Left lung (tissue), 10 donors: ENCODE results near the gene CDK5RAP1. TPM values are rescaled to one million over a fixed set of nuclear protein-coding genes. Genes with fewer than 3 reads are reported as not detected.

ENCODE experiments used
- ATAC-seq: fragments of 200-7000 bp; cut with Tn5 transposase; one replicate; pipeline ENCODE4 v1.9.1; 2020; ENCODE audit warnings: moderate library complexity
- DNase-seq, 4 donors: peaks; one replicate each; pipeline ENCODE4 v3.0.0-alpha.2; 2013 to 2020
- H3K27ac ChIP-seq, 2 donors: fragments of 200-600 bp; sonication (generic) in 1 of 2; one replicate each; pipeline versions ENCODE4 v1.5.0 to v1.8.0; 2020 to 2021
- H3K27me3 ChIP-seq, 2 donors: fragments of 200-600 bp; sonication (generic) in 1 of 2; one replicate each; pipeline versions ENCODE4 v1.5.0 to v1.8.0; 2020 to 2021
- H3K36me3 ChIP-seq, 2 donors: fragments of 200-600 bp; sonication (generic) in 1 of 2; one replicate each; pipeline versions ENCODE4 v1.5.0 to v1.8.0; 2020 to 2021
- H3K4me1 ChIP-seq, 2 donors: fragments of 200-600 bp; one replicate each; pipeline ENCODE4 v1.8.0; 2021
- H3K4me3 ChIP-seq, 2 donors: fragments of 200-600 bp; sonication (generic) in 1 of 2; one replicate each; pipeline versions ENCODE4 v1.5.0 to v1.8.0; 2020 to 2021; ENCODE audit warnings: mild to moderate bottlenecking in 1 of 2
- H3K9me3 ChIP-seq, 2 donors: fragments of 200-600 bp; sonication (generic) in 1 of 2; one replicate each; pipeline versions ENCODE4 v1.5.0 to v1.8.0; 2020 to 2021
- CTCF ChIP-seq, 2 donors: fragments of 200-600 bp; sonication (generic) in 1 of 2; IDR thresholded peaks; one replicate each; pipeline versions ENCODE4 v1.5.0 to v1.8.0; 2021; ENCODE audit warnings: antibody characterized with exemption in 2 of 2
- intact Hi-C, 2 donors: fragments of 100-400 bp; cut with DNase I; formaldehyde crosslinking; loops; one replicate each; pipeline versions ENCODE4 v1.11.2 to v1.14.2; 2022
- polyA plus RNA-seq, 6 donors: library from polyadenylated mRNA; unstranded; fragments of 120-200 nt; gene quantifications; one replicate each; pipeline ENCODE4 v1.2.1, GENCODE V29; 2013; ENCODE audit not compliant: insufficient read length in 6 of 6
- total RNA-seq, 2 donors: library from RNA; stranded (reverse); fragmentation: NEBNext Ultra II Directional; extraction: Animal tissue kit (Norgen Biotek cat#: 25700); gene quantifications; one replicate each; pipeline ENCODE4 v1.2.1, GENCODE V29; 2021
- donor health status: DM: no; HTN: yes; CAD: no.
- donor health status: DM: no; HTN: no; CAD: no.

The CDK5RAP1 gene
- total and polyA plus RNA-seq, 8 donors, result 20.9 to 44.3 (median 37.1) TPM

- Histone ChIP-seq H3K4me3 (no peak overlapping the region), H3K9me3 (no peaks in the 10 kb centered on the region), H3K27me3 (peaks cover 0 to 45% of the 10 kb centered on the region in 2 donors), H3K36me3 (no peaks in the 10 kb centered on the region), H3K4me1 (no peaks in the 10 kb centered on the region), H3K27ac (no peak overlapping the region)
- no peak for ATAC-seq
- intact Hi-C loops, result no loop called here
- TF ChIP-seq CTCF (IDR thresholded peaks at IDR 0.05), result no peak
- no peak for DNase-seq
Measured at GRCh38 chr20:33328157-33329137, 72.9 kb downstream of the CDK5RAP1 start.

GRCh38 chr20:33325350-33325749 lies 76.0 kb downstream of the CDK5RAP1 start:
- H3K9me3 ChIP-seq, result no peaks in the 10 kb centered on the region
- peaks cover 0 to 34% of the 10 kb centered on the region in 2 donors for H3K27me3 ChIP-seq
- H3K36me3 ChIP-seq, result no peaks in the 10 kb centered on the region
- intact Hi-C loops, result no loop called here
- ATAC-seq (no peak), DNase-seq (no peak)
- H3K4me1 ChIP-seq, result no peaks in the 10 kb centered on the region
- H3K27ac ChIP-seq, result no peak overlapping the region
- no peak for TF ChIP-seq CTCF (IDR thresholded peaks at IDR 0.05)
- H3K4me3 ChIP-seq, result no peak overlapping the region

- Histone ChIP-seq H3K36me3 (no peaks in the 10 kb centered on the region), H3K27me3 (peaks cover 0 to 37% of the 10 kb centered on the region in 2 donors), H3K9me3 (no peaks in the 10 kb centered on the region), H3K4me1 (no peaks in the 10 kb centered on the region), H3K27ac (no peak overlapping the region), H3K4me3 (no peak overlapping the region)
- DNase-seq, result no peak
- TF ChIP-seq CTCF (IDR thresholded peaks at IDR 0.05), result no peak
- no peak for ATAC-seq
- intact Hi-C loops, result no loop called here
Measured at GRCh38 chr20:33323236-33323635, 78.1 kb downstream of the CDK5RAP1 start.

GRCh38 chr20:33322456-33322855 lies 78.9 kb downstream of the CDK5RAP1 start:
- TF ChIP-seq CTCF (IDR thresholded peaks at IDR 0.05), result no peak
- H3K36me3 ChIP-seq, result no peaks in the 10 kb centered on the region
- ATAC-seq (no peak), DNase-seq (no peak)
- no peak overlapping the region for H3K27ac ChIP-seq
- H3K4me1 ChIP-seq, result no peaks in the 10 kb centered on the region
- intact Hi-C loops, result no loop called here
- H3K27me3 ChIP-seq, result peaks cover 0 to 38% of the 10 kb centered on the region in 2 donors
- no peaks in the 10 kb centered on the region for H3K9me3 ChIP-seq
- H3K4me3 ChIP-seq, result no peak overlapping the region

GRCh38 chr20:33320006-33320405 lies 81.3 kb downstream of the CDK5RAP1 start:
- intact Hi-C loops, result no loop called here

More at GRCh38 chr20:33320006-33320405, 81.3 kb downstream of the CDK5RAP1 start:
- no peak for TF ChIP-seq CTCF (IDR thresholded peaks at IDR 0.05)
- no peaks in the 10 kb centered on the region for H3K36me3 ChIP-seq
- no peak overlapping the region for H3K4me3 ChIP-seq
- H3K4me1 ChIP-seq, result no peaks in the 10 kb centered on the region
- peaks cover 0 to 33% of the 10 kb centered on the region in 2 donors for H3K27me3 ChIP-seq
- no peak overlapping the region for H3K27ac ChIP-seq
- ATAC-seq (no peak), DNase-seq (no peak)
- H3K9me3 ChIP-seq, result no peaks in the 10 kb centered on the region
